Activated T-helper 1 cell treated with Interleukin-2 at 50 U/mL for 16 hours (primary cell): ENCODE measurements around the gene CRADD.

Experiments used
- DNase-seq: peaks from one replicate; pipeline ENCODE4 v3.0.0-alpha.2; 2020; ENCODE audit warnings: low read depth

Gene CRADD

GRCh38 chr12:93808169-93808899 lies 131.2 kb downstream of the CRADD start:
- no peak for DNase-seq

- no peak for DNase-seq
Observed at GRCh38 chr12:93812626-93813025, 135.5 kb downstream of the CRADD start.

- no peak for DNase-seq
Observed at GRCh38 chr12:93813186-93813585, 136.0 kb downstream of the CRADD start.

- DNase-seq: no peak
Observed at GRCh38 chr12:93813972-93814821, 137.0 kb downstream of the CRADD start.

GRCh38 chr12:93818488-93819049 lies 141.4 kb downstream of the CRADD start:
- no peak for DNase-seq

GRCh38 chr12:93819050-93819491 lies 141.9 kb downstream of the CRADD start:
- DNase-seq: no peak

- no peak for DNase-seq
Observed at GRCh38 chr12:93823616-93824391, 146.6 kb downstream of the CRADD start.

- no peak for DNase-seq
Observed at GRCh38 chr12:93824514-93825500, 147.6 kb downstream of the CRADD start.

- DNase-seq: no peak
Observed at GRCh38 chr12:93825501-93825888, 148.3 kb downstream of the CRADD start.

- no peak for DNase-seq
Observed at GRCh38 chr12:93825931-93826555, 148.9 kb downstream of the CRADD start.

GRCh38 chr12:93827179-93827578 lies 150.0 kb downstream of the CRADD start:
- no peak for DNase-seq

- no peak for DNase-seq
Observed at GRCh38 chr12:93827669-93828068, 150.5 kb downstream of the CRADD start.

GRCh38 chr12:93829016-93829415 lies 151.8 kb downstream of the CRADD start:
- no peak for DNase-seq

- DNase-seq: no peak
Observed at GRCh38 chr12:93831374-93831773, 154.2 kb downstream of the CRADD start.

- no peak for DNase-seq
Observed at GRCh38 chr12:93832131-93832530, 155.0 kb downstream of the CRADD start.

GRCh38 chr12:93833946-93834345 lies 156.8 kb downstream of the CRADD start:
- no peak for DNase-seq

GRCh38 chr12:93836620-93837260 lies 159.6 kb downstream of the CRADD start:
- DNase-seq: no peak

GRCh38 chr12:93838193-93838592 lies 161.0 kb downstream of the CRADD start:
- DNase-seq: no peak

GRCh38 chr12:93839064-93839463 lies 161.9 kb downstream of the CRADD start:
- no peak for DNase-seq

- DNase-seq: no peak
Observed at GRCh38 chr12:93841671-93842070, 164.5 kb downstream of the CRADD start.
